CD14-positive monocyte (primary cell): ENCODE results near the gene SLC3A2. TPM values are rescaled to one million over a fixed set of nuclear protein-coding genes. Genes with fewer than 3 reads are reported as not detected.

Experiments
- DNase-seq, 3 donors: peaks; one replicate each; pipeline ENCODE4 v3.0.0-alpha.2; 2011 to 2022
- H2AFZ ChIP-seq: 2 replicates; pipeline ENCODE4 v1.6.0; 2012; ENCODE audit warnings: mild to moderate bottlenecking, low read depth, low read length, inconsistent platforms; ENCODE audit not compliant: insufficient read depth, poor library complexity, severe bottlenecking
- H3K27ac ChIP-seq, 2 donors: 1 replicate in 1 of 2; 2 replicates in 1 of 2; pipeline ENCODE4 v1.5.1; 2012 to 2013; ENCODE audit warnings: low read length in 2 of 2, control low read depth in 1 of 2, inconsistent platforms in 1 of 2, low read depth in 1 of 2, mild to moderate bottlenecking in 1 of 2
- H3K27me3 ChIP-seq, 2 donors: one replicate each; pipeline versions ENCODE4 v1.6.0 to v1.6.1; 2011 to 2013; ENCODE audit warnings: low read length in 2 of 2; ENCODE audit not compliant: control insufficient read depth in 2 of 2, insufficient read depth in 2 of 2
- H3K36me3 ChIP-seq, 2 donors: replicated peaks in 1 of 2; 1 replicate in 1 of 2; 2 replicates in 1 of 2; pipeline versions ENCODE4 v1.5.1 to v1.6.1; 2012 to 2013; ENCODE audit warnings: low read length in 2 of 2, control low read depth in 1 of 2, inconsistent platforms in 1 of 2, mild to moderate bottlenecking in 1 of 2; ENCODE audit not compliant: insufficient read depth in 2 of 2, control insufficient read depth in 1 of 2
- H3K4me1 ChIP-seq, 2 donors: 1 replicate in 1 of 2; 2 replicates in 1 of 2; pipeline versions ENCODE4 v1.5.1 to v1.6.1; 2012 to 2013; ENCODE audit warnings: low read length in 2 of 2, control low read depth in 1 of 2, inconsistent platforms in 1 of 2, mild to moderate bottlenecking in 1 of 2, moderate library complexity in 1 of 2; ENCODE audit not compliant: insufficient read depth in 2 of 2, control insufficient read depth in 1 of 2
- H3K4me2 ChIP-seq: replicated peaks from 2 replicates; pipeline ENCODE3; 2012; ENCODE audit warnings: low read length, moderate library complexity, mild to moderate bottlenecking; ENCODE audit not compliant: poor library complexity, severe bottlenecking; ENCODE audit errors: extremely low read depth
- H3K4me3 ChIP-seq, 3 experiments: fragments of 200-600 bp in 1 of 3; sonication (generic) in 1 of 3; replicated peaks in 1 of 3; 1 replicate in 2 of 3; 2 replicates in 1 of 3; pipeline ENCODE4 v1.5.1; 2011 to 2013; ENCODE audit warnings: low read length in 3 of 3, mild to moderate bottlenecking in 3 of 3, control low read depth in 2 of 3, low read depth in 2 of 3, inconsistent platforms in 1 of 3, moderate library complexity in 1 of 3
- H3K79me2 ChIP-seq: 2 replicates; pipeline ENCODE4 v1.6.0; 2012; ENCODE audit warnings: mild to moderate bottlenecking, control low read depth, inconsistent platforms, low read length, moderate library complexity; ENCODE audit not compliant: insufficient read depth
- H3K9ac ChIP-seq: 2 replicates; pipeline ENCODE4 v1.6.0; 2017; ENCODE audit warnings: low read length, mild to moderate bottlenecking; ENCODE audit not compliant: insufficient read depth, poor library complexity, severe bottlenecking
- H3K9me3 ChIP-seq, 2 donors: replicated peaks in 1 of 2; 1 replicate in 1 of 2; 2 replicates in 1 of 2; pipeline versions ENCODE4 v1.5.1 to v1.6.1; 2012 to 2013; ENCODE audit warnings: low read length in 2 of 2, control low read depth in 1 of 2; ENCODE audit not compliant: control insufficient read depth in 1 of 2, insufficient read depth in 1 of 2
- H4K20me1 ChIP-seq: 2 replicates; pipeline ENCODE4 v1.6.0; 2012; ENCODE audit warnings: mild to moderate bottlenecking, low read length, control low read depth, moderate library complexity; ENCODE audit not compliant: insufficient read depth
- H3K27ac Mint-ChIP-seq, 7 donors: one replicate each; pipeline ENCODE4 v1.8.0; 2020; ENCODE audit warnings: mild to moderate bottlenecking in 7 of 7, mixed read lengths in 7 of 7, moderate library complexity in 6 of 7, inconsistent platforms in 2 of 7
- H3K27me3 Mint-ChIP-seq, 3 donors: one replicate each; pipeline ENCODE4 v1.8.0; 2021 to 2022; ENCODE audit warnings: low read depth in 3 of 3, mild to moderate bottlenecking in 3 of 3, mixed read lengths in 3 of 3, moderate library complexity in 3 of 3, inconsistent platforms in 1 of 3
- H3K36me3 Mint-ChIP-seq, 2 donors: one replicate each; pipeline ENCODE4 v1.8.0; 2020; ENCODE audit warnings: mixed read lengths in 2 of 2, inconsistent platforms in 1 of 2, mild to moderate bottlenecking in 1 of 2
- H3K4me1 Mint-ChIP-seq: one replicate; pipeline ENCODE4 v1.8.0; 2020; ENCODE audit warnings: mild to moderate bottlenecking, mixed read lengths
- H3K4me3 Mint-ChIP-seq, 2 donors: one replicate each; pipeline ENCODE4 v1.8.0; 2020; ENCODE audit warnings: mild to moderate bottlenecking in 2 of 2, mixed read lengths in 2 of 2, moderate library complexity in 1 of 2
- H3K9me3 Mint-ChIP-seq, 7 donors: one replicate each; pipeline ENCODE4 v1.8.0; 2020 to 2022; ENCODE audit warnings: mixed read lengths in 7 of 7, mild to moderate bottlenecking in 6 of 7, moderate library complexity in 6 of 7, inconsistent platforms in 2 of 7
- WGBS: methylation state at CpG from one replicate; pipeline ENCODE4 v1.1.5; 2013; ENCODE audit warnings: missing lambda C conversion rate; ENCODE audit not compliant: insufficient coverage; 5-methylcytosine and 5-hydroxymethylcytosine counted together
- intact Hi-C, 2 donors: fragments of 100-400 bp; cut with micrococcal nuclease; formaldehyde crosslinking; loops; one replicate each; pipeline versions ENCODE4 v1.15.0 to v1.15.1; 2023
- polyA plus RNA-seq, 3 donors: library from polyadenylated mRNA; depleted of rRNA in 1 of 3; unstranded in 2 of 3; stranded (reverse) in 1 of 3; fragments of 300-500 nt in 2 of 3; fragments of >200 nt in 1 of 3; fragmentation: Illumina TruSeq in 2 of 3; gene quantifications; 1 replicate in 2 of 3; 2 replicates in 1 of 3; pipeline ENCODE4 v1.2.3, GENCODE V29; 2012 to 2021
- TF ChIP-seq, protein P1 (sequence below): fragments of 200-600 bp; IDR thresholded peaks from one replicate; pipeline ENCODE4 v1.8.0; 2022; ENCODE audit warnings: antibody characterized with exemption, mild to moderate bottlenecking

Gene SLC3A2
- polyA plus RNA-seq, 3 donors, result 156 to 231 (median 189) TPM

DNA sequence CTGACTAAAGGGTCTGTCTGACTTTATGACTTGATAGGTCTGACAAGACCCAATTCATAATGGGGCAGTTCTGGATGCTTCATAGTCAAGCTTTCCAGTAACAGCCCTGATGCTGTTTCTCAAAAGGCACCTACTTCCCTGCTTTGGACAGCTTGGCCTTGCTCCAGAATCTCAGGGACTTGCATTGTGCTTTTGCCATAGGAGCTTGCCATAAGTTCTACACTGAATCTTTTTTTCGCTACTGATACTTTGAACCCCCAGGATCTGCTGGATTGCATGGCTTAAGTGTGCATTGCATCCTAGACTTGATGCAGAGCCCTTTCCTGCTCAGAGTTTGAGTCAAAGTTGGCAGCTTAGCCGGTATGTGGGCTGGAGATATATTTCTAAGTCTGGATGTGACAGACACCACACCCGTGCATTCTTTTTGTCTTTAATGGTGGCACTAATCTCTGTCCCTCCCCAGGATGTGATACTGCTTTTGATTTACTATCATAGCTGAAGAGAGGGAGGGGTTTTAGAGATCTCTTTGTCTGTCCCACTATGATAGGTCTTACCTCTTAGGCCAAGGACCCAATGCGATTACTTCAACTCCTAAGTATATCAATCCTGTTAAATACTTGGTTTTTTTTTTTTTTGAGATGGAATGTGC lies 16.9 kb upstream of the SLC3A2 start:
- Mint-ChIP-seq H3K36me3 (peaks cover 2% of the 10 kb centered on the region in 2 donors), H3K9me3 (no peaks in the 10 kb centered on the region), H3K27ac (no peak overlapping the region), H3K4me1 (peaks cover 6% of the 10 kb centered on the region), H3K4me3 (no peak overlapping the region), H3K27me3 (no peaks in the 10 kb centered on the region)
- no peaks in the 10 kb centered on the region for H3K4me1 ChIP-seq
- no peak overlapping the region for H3K4me2 ChIP-seq
- H2AFZ ChIP-seq, result no peak overlapping the region
- H3K79me2 ChIP-seq, result peaks cover 11% of the 10 kb centered on the region
- TF ChIP-seq, protein P1, sequence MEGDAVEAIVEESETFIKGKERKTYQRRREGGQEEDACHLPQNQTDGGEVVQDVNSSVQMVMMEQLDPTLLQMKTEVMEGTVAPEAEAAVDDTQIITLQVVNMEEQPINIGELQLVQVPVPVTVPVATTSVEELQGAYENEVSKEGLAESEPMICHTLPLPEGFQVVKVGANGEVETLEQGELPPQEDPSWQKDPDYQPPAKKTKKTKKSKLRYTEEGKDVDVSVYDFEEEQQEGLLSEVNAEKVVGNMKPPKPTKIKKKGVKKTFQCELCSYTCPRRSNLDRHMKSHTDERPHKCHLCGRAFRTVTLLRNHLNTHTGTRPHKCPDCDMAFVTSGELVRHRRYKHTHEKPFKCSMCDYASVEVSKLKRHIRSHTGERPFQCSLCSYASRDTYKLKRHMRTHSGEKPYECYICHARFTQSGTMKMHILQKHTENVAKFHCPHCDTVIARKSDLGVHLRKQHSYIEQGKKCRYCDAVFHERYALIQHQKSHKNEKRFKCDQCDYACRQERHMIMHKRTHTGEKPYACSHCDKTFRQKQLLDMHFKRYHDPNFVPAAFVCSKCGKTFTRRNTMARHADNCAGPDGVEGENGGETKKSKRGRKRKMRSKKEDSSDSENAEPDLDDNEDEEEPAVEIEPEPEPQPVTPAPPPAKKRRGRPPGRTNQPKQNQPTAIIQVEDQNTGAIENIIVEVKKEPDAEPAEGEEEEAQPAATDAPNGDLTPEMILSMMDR, result no peak
- no peaks in the 10 kb centered on the region for H3K36me3 ChIP-seq
- intact Hi-C loops, result loop anchor here (2.0 to 10.0 kb wide), 3 partner anchors 77 to 269 kb away; partner anchors contain the start of genes TMEM179B (in 2 of the 2) and TUT1 (in 1 of the 2)
- no peak overlapping the region for H3K4me3 ChIP-seq
- no peaks in the 10 kb centered on the region for H3K9me3 ChIP-seq
- WGBS, result 100% methylated on average over 1 of the region's 4 CpGs
- DNase-seq, result no peak
- no peaks in the 10 kb centered on the region for H4K20me1 ChIP-seq
- no peak overlapping the region for H3K9ac ChIP-seq
- no peak overlapping the region for H3K27ac ChIP-seq
- no peaks in the 10 kb centered on the region for H3K27me3 ChIP-seq

DNA sequence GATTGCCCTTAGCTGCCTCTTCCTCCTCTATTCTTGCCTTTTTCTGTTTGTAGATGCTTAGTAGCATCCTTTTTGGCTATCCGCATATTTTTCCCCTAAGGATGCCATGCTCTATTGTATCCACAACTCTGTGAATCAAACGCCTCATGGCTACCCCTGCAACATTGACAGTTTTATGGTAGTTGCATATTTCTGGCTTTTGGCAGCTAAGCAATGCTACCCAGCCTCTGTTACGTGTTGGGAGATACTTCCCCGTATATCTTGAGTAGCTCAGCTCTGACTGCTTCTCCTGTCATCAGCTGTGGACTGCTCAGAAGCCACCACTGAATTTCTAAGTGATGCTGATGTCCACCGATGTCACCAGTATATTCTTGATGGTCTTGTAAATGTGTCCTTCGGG lies 15.1 kb upstream of the SLC3A2 start:
- H3K36me3 ChIP-seq, result no peaks in the 10 kb centered on the region
- no peak for DNase-seq
- Mint-ChIP-seq H3K9me3 (no peaks in the 10 kb centered on the region), H3K27ac (no peak overlapping the region), H3K27me3 (no peaks in the 10 kb centered on the region), H3K4me1 (peaks cover 6% of the 10 kb centered on the region), H3K36me3 (peaks cover 2% of the 10 kb centered on the region in 2 donors), H3K4me3 (no peak overlapping the region)
- TF ChIP-seq, protein P1, result no peak
- no CpG with 5 or more reads among the region's 6 CpGs for WGBS
- H3K4me3 ChIP-seq, result no peak overlapping the region
- intact Hi-C loops, result loop anchor here in 1 of 2 donors (10.0 kb wide), 1 partner anchor 271 kb away; the partner anchor contains the start of gene TUT1
- no peaks in the 10 kb centered on the region for H3K9me3 ChIP-seq
- no peaks in the 10 kb centered on the region for H3K27me3 ChIP-seq
- H2AFZ ChIP-seq, result no peak overlapping the region
- H3K4me2 ChIP-seq, result no peak overlapping the region
- H4K20me1 ChIP-seq, result no peaks in the 10 kb centered on the region
- no peak overlapping the region for H3K9ac ChIP-seq
- H3K27ac ChIP-seq, result no peak overlapping the region
- H3K4me1 ChIP-seq, result no peaks in the 10 kb centered on the region
- peaks cover 11% of the 10 kb centered on the region for H3K79me2 ChIP-seq
